HEK293 (cell line): ENCODE results near the gene ARMH3.

Experiments used
- GLI4 ChIP-seq: fragments of 450-650 bp; formaldehyde crosslinking; IDR thresholded peaks from 2 replicates; pipeline ENCODE4 v1.5.1; 2016; ENCODE audit warnings: missing biosample characterization, missing genetic modification characterization
- MYNN ChIP-seq: fragments of 450-650 bp; formaldehyde crosslinking; IDR thresholded peaks from 2 replicates; pipeline ENCODE4 v1.5.1; 2016; ENCODE audit warnings: missing biosample characterization, missing genetic modification characterization, borderline replicate concordance
- RBAK ChIP-seq: fragments of 450-650 bp; formaldehyde crosslinking; IDR thresholded peaks from 2 replicates; pipeline ENCODE4 v1.5.1; 2016; ENCODE audit warnings: missing biosample characterization, missing genetic modification characterization
- ZNF10 ChIP-seq: fragments of 450-650 bp; formaldehyde crosslinking; IDR thresholded peaks from 2 replicates; pipeline ENCODE4 v1.5.1; 2017; ENCODE audit warnings: missing biosample characterization, missing genetic modification characterization
- ZNF121 ChIP-seq: fragments of 450-650 bp; formaldehyde crosslinking; IDR thresholded peaks from 2 replicates; pipeline ENCODE4 v1.5.1; 2016; ENCODE audit warnings: missing biosample characterization, missing genetic modification characterization
- ZNF174 ChIP-seq: fragments of 450-650 bp; formaldehyde crosslinking; IDR thresholded peaks from 2 replicates; pipeline ENCODE4 v1.5.0; 2017; ENCODE audit warnings: missing biosample characterization, mild to moderate bottlenecking, missing genetic modification characterization
- ZNF274 ChIP-seq, 2 experiments: fragments of 200-500 bp in 1 of 2; fragments of 450-650 bp in 1 of 2; sonication (Bioruptor generic) in 1 of 2; formaldehyde crosslinking in 1 of 2; IDR thresholded peaks; 2 replicates each; pipeline versions ENCODE4 v1.5.1 to v1.6.1; 2014 to 2016; ENCODE audit warnings: borderline replicate concordance in 1 of 2, inconsistent platforms in 1 of 2, low read length in 1 of 2, missing biosample characterization in 1 of 2, missing genetic modification characterization in 1 of 2
- ZNF394 ChIP-seq: fragments of 450-650 bp; formaldehyde crosslinking; IDR thresholded peaks from 2 replicates; pipeline ENCODE4 v1.5.1; 2016; ENCODE audit warnings: missing biosample characterization, missing genetic modification characterization, mild to moderate bottlenecking, moderate library complexity, borderline replicate concordance
- ZNF623 ChIP-seq: fragments of 450-650 bp; formaldehyde crosslinking; IDR thresholded peaks from 2 replicates; pipeline ENCODE4 v1.5.1; 2016; ENCODE audit warnings: missing biosample characterization, missing genetic modification characterization
- TF ChIP-seq, protein P1 (sequence below): fragments of 450-650 bp; formaldehyde crosslinking; IDR thresholded peaks from 2 replicates; pipeline ENCODE4 v1.5.1; 2016; ENCODE audit warnings: missing biosample characterization, missing genetic modification characterization, low read depth
- TF ChIP-seq, protein P2 (sequence below): fragments of 450-650 bp; formaldehyde crosslinking; IDR thresholded peaks from 2 replicates; pipeline ENCODE4 v1.5.1; 2016; ENCODE audit warnings: missing biosample characterization, missing genetic modification characterization
- TF ChIP-seq, protein P3 (sequence below): fragments of 450-650 bp; formaldehyde crosslinking; IDR thresholded peaks from 2 replicates; pipeline ENCODE4 v1.5.1; 2016; ENCODE audit warnings: missing biosample characterization, missing genetic modification characterization
- TF ChIP-seq, protein P4 (sequence below): sonication (generic); formaldehyde crosslinking; IDR thresholded peaks from 2 replicates; pipeline ENCODE4 v1.8.1; 2022; ENCODE audit warnings: mild to moderate bottlenecking, moderate library complexity, missing genetic modification reagents
- TF ChIP-seq, protein P5 (sequence below): fragments of 450-650 bp; formaldehyde crosslinking; IDR thresholded peaks from 2 replicates; pipeline ENCODE4 v1.5.1; 2016; ENCODE audit warnings: missing biosample characterization, missing genetic modification characterization

DNA sequence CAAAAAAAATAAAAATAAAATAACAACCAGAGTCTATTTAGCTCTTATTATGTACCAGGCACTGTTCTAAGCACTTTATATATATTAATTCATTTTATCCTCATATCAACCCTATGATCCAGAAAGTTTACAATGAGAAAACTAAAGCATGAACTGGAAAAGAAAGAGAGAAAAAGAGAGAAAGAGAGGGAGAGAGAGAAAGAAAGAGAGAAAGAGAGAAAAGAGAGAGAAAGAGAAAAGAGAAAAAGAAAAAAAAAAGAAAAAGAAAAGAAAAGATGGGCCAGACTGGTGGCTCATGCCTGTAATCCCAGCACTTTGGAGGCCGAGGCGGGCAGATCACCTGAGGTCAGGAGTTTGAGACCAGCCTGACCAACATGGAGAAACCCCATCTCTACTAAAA lies 9.9 kb downstream of the ARMH3 start:
- TF ChIP-seq, protein P1, sequence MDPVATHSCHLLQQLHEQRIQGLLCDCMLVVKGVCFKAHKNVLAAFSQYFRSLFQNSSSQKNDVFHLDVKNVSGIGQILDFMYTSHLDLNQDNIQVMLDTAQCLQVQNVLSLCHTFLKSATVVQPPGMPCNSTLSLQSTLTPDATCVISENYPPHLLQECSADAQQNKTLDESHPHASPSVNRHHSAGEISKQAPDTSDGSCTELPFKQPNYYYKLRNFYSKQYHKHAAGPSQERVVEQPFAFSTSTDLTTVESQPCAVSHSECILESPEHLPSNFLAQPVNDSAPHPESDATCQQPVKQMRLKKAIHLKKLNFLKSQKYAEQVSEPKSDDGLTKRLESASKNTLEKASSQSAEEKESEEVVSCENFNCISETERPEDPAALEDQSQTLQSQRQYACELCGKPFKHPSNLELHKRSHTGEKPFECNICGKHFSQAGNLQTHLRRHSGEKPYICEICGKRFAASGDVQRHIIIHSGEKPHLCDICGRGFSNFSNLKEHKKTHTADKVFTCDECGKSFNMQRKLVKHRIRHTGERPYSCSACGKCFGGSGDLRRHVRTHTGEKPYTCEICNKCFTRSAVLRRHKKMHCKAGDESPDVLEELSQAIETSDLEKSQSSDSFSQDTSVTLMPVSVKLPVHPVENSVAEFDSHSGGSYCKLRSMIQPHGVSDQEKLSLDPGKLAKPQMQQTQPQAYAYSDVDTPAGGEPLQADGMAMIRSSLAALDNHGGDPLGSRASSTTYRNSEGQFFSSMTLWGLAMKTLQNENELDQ: no peak
- TF ChIP-seq, protein P2, sequence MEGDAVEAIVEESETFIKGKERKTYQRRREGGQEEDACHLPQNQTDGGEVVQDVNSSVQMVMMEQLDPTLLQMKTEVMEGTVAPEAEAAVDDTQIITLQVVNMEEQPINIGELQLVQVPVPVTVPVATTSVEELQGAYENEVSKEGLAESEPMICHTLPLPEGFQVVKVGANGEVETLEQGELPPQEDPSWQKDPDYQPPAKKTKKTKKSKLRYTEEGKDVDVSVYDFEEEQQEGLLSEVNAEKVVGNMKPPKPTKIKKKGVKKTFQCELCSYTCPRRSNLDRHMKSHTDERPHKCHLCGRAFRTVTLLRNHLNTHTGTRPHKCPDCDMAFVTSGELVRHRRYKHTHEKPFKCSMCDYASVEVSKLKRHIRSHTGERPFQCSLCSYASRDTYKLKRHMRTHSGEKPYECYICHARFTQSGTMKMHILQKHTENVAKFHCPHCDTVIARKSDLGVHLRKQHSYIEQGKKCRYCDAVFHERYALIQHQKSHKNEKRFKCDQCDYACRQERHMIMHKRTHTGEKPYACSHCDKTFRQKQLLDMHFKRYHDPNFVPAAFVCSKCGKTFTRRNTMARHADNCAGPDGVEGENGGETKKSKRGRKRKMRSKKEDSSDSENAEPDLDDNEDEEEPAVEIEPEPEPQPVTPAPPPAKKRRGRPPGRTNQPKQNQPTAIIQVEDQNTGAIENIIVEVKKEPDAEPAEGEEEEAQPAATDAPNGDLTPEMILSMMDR: no peak
- TF ChIP-seq, protein P3, sequence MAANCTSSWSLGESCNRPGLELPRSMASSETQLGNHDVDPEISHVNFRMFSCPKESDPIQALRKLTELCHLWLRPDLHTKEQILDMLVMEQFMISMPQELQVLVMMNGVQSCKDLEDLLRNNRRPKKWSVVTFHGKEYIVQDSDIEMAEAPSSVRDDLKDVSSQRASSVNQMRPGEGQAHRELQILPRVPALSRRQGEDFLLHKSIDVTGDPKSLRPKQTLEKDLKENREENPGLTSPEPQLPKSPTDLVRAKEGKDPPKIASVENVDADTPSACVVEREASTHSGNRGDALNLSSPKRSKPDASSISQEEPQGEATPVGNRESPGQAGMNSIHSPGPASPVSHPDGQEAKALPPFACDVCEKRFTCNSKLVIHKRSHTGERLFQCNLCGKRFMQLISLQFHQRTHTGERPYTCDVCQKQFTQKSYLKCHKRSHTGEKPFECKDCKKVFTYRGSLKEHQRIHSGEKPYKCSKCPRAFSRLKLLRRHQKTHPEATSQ (tag by site-specific recombination): no peak
- TF ChIP-seq MYNN: no peak
- no peak for TF ChIP-seq ZNF10
- TF ChIP-seq ZNF623 (tag by site-specific recombination): no peak
- no peak for TF ChIP-seq ZNF274 (IDR thresholded peaks at IDR 0.05; ENCODE audit: low read length)
- no peak for TF ChIP-seq ZNF274 (tag by site-specific recombination; IDR thresholded peaks at IDR 0.05; ENCODE audit: borderline replicate concordance)
- TF ChIP-seq, protein P4, sequence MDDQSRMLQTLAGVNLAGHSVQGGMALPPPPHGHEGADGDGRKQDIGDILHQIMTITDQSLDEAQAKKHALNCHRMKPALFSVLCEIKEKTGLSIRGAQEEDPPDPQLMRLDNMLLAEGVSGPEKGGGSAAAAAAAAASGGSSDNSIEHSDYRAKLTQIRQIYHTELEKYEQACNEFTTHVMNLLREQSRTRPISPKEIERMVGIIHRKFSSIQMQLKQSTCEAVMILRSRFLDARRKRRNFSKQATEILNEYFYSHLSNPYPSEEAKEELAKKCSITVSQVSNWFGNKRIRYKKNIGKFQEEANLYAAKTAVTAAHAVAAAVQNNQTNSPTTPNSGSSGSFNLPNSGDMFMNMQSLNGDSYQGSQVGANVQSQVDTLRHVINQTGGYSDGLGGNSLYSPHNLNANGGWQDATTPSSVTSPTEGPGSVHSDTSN (CRISPR knock-in tag): no peak
- TF ChIP-seq ZNF174: no peak
- TF ChIP-seq ZNF394 (tag by site-specific recombination): no peak
- TF ChIP-seq, protein P5, sequence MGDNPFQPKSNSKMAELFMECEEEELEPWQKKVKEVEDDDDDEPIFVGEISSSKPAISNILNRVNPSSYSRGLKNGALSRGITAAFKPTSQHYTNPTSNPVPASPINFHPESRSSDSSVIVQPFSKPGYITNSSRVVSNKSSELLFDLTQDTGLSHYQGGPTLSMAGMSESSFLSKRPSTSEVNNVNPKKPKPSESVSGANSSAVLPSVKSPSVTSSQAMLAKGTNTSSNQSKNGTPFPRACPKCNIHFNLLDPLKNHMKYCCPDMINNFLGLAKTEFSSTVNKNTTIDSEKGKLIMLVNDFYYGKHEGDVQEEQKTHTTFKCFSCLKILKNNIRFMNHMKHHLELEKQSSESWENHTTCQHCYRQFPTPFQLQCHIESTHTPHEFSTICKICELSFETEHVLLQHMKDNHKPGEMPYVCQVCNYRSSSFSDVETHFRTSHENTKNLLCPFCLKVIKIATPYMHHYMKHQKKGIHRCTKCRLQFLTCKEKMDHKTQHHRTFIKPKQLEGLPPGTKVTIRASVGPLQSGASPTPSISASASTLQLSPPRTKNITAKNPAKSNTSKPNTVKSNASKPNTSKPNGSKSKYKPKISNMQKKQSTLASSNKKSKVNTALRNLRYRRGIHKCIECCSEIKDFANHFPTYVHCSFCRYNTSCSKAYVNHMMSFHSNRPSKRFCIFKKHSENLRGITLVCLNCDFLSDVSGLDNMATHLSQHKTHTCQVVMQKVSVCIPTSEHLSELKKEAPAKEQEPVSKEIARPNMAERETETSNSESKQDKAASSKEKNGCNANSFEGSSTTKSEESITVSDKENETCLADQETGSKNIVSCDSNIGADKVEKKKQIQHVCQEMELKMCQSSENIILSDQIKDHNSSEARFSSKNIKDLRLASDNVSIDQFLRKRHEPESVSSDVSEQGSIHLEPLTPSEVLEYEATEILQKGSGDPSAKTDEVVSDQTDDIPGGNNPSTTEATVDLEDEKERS (tag by site-specific recombination): no peak
- TF ChIP-seq GLI4 (tag by site-specific recombination): no peak
- no peak for TF ChIP-seq ZNF121
- no peak for TF ChIP-seq RBAK (tag by site-specific recombination)
